NCI-H1436 (cell line): ENCODE data around the gene MON1A.
"Not testable (repeated sequence)": the region's sequence is repeated elsewhere in the genome, so short reads cannot be mapped to it uniquely, and the experiment has no call there.

Experiments
- DNase-seq: peaks from one replicate; lab custom pipeline; 2025; lab: John Stamatoyannopoulos, UW

The MON1A gene, protein sequence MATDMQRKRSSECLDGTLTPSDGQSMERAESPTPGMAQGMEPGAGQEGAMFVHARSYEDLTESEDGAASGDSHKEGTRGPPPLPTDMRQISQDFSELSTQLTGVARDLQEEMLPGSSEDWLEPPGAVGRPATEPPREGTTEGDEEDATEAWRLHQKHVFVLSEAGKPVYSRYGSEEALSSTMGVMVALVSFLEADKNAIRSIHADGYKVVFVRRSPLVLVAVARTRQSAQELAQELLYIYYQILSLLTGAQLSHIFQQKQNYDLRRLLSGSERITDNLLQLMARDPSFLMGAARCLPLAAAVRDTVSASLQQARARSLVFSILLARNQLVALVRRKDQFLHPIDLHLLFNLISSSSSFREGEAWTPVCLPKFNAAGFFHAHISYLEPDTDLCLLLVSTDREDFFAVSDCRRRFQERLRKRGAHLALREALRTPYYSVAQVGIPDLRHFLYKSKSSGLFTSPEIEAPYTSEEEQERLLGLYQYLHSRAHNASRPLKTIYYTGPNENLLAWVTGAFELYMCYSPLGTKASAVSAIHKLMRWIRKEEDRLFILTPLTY

GRCh38 chr3:49929291-49930167, at the start of gene MON1A:
Gene MON1A (minus strand): TSS chr3:49929811. CDS start chr3:49913346, 16,465 bp downstream.
- peak; percentile 30 for DNase-seq

- DNase-seq = no peak
Measured at GRCh38 chr3:49976942-49977341, 47.3 kb upstream of the MON1A start.

DNA sequence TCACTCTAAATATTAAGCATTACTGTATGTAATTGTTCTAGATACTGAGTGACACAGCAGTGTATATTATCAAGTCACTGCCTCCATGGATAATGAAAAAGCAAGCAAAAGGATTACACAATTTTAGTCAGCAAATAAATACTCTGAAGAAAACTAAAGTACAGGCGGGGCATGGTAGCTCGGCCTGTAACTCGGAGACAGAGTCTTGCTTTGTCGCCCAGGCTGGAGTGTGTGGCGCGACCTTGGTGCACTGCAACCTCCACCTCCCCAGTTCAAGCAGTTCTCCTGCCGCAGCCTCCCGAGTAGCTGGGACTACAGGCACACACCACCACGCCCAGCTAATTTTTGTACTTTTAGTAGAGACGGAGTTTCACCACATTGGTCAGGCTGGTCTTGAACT, 43.0 kb upstream of the MON1A start:
- DNase-seq = no peak

- no peak for DNase-seq
Measured at GRCh38 chr3:49968346-49968745, 38.7 kb upstream of the MON1A start.

DNA sequence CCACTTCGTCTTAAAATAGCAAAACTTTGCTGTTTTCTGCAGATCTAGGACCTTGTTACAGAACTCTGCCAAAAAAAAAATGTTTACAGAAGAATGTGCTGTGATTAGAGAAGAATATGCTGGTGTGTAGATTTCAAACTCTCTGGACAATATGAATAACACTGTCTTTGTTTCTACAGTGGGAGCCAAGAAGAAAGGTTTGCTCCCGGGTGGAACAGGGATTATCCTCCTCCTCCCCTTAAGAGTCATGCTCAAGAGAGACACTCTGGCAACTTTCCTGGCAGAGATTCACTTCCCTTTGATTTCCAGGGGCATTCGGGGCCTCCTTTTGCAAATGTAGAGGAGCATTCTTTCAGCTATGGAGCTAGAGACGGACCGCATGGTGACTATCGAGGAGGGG, 37.7 kb upstream of the MON1A start:
- no peak for DNase-seq

DNA sequence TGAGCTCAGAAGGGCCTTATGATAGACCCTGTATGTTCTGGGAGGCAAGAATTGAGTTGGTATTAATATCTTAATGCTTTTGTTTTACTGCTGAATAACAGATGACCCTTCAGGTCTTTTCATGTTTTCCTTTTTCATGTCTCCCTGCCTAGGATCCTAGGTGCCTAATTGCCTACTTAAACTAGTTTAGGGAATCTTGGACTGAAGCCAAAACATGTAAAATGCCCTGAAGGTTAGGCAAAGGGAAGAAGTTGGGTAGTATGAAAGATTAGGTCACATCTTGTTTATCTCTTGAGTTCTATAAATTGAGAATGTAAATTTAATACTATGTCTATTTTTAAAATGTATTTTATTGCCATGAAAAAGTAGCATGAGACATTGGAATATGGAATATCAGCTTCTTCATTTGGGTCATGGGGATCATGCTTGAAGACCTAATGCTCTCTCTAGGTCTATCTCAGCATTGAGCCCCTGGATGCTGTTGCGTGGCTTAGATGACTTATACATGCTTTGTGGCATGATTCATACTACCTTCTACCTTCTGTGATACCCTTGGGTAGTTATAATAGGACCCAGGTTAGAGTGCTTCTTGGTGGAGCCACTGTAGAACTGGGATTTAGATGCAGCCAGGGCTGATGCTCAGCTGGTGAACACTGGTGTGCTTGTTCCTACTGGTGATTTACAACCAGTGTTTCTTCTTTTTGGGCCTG, 36.8 kb upstream of the MON1A start:
- no peak for DNase-seq

DNA sequence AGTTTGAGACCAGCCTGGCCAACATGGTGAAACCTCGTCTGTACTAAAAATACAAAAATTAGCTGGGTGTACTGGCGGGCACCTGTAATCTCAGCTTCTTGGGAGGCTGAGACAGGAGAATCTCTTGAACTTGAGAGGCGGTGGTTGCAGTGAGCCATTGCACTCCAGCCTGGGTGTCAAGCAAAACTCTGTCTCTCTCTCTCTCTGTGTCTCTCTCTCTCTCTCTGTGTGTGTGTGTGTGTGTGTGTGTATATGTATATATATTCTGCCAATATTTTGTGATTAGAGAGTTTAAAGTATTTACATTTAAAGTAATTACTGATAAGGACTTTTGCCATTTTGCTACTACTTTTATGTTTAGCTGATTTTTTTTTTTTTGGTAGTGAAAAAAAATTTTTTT, 26.0 kb upstream of the MON1A start:
- DNase-seq = no peak

DNA sequence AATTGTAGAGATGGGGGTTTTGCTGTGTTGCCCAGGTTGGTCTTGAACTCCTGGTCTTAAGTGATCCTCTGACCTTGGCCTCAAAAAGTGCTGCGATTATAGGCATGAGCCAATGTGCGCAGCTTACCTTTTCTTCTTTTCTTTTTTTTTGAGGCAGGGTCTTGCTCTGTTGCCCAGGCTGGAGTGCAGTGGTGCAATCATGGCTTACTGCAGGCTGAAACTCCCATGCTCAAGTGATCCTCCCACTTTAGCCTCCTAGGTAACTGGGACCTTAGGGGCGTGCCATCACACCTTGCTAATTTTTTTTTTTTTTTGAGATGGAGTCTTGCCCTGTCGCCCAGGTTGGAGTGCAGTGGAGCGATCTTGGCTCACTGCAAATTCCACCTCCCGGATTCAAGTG, 23.3 kb upstream of the MON1A start:
- no peak for DNase-seq

GRCh38 chr3:49942651-49943050, 13.0 kb upstream of the MON1A start:
- DNase-seq = no peak

DNA sequence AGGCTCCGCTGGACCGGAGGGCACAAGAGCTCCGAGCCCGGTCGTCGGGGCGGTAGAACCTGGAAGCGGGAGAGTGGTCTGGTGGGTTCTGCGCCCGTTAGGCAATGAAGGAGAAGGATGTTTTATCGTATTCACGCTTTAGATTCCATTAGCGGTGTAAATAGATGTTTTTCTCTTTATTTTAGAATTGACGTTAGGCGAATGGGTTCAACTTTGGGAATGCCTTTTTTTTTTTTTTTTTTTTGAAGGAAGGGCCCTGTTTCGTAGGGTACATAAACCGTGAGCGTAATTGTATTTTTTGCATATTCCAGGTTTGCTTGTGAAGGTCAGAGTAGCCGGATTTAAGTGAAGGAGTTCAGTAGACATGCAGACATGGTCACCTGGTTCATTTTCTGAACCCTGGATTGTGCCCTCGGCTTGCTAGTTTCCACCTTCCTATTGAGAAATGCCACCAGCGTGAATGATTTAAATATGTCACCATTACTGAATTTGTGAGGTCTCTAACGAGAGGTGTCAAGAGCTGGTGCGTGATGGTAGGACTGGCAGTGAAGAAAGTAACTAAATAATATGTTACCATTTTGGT, 11.1 kb upstream of the MON1A start:
- no peak for DNase-seq

GRCh38 chr3:49939858-49940666, 10.5 kb upstream of the MON1A start, which contains the start of gene RBM6:
Gene RBM6 (plus strand): TSS chr3:49940150. CDS start chr3:49962642, 22,492 bp downstream.
- DNase-seq = peak; percentile 91

DNA sequence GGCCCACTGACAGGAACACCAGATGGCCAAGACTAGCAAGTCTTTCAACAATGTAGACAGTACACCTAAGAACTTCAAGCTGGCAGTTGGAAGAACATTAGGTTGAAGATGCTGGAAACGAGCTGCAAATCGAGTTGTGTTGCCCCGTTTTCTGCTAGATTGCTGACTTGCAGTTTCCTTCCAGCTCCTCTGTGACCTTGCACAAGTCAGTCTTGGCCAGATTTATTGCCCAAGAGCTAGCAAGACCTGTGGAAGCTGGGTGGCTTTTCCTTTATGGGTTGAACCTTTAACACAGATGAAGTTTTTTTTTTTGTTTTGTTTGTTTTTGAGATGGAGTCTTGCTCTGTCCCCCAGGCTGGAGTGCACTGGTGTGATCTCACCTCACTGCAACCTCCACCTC, 7.5 kb upstream of the MON1A start:
- DNase-seq = no peak

DNA sequence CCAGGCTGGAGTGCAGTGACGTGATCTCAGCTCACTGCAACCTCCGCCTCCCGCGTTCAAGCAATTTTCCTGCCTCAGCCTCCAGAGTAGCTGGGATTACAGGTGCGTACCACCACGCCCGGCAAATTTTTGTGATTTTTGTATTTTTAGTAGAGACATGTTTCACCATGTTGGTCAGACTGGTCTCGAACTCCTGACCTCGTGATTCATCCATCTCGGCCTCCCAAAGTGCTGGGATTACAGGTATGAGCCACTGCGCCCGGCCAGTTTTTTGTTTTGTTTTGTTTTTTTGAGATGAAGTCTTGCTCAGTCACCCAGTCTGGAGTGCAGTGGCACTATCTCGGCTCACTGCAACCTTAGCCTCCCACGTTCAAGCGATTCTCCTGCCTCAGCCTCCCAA, 2.7 kb upstream of the MON1A start:
- DNase-seq = not testable (repeated sequence)

DNA sequence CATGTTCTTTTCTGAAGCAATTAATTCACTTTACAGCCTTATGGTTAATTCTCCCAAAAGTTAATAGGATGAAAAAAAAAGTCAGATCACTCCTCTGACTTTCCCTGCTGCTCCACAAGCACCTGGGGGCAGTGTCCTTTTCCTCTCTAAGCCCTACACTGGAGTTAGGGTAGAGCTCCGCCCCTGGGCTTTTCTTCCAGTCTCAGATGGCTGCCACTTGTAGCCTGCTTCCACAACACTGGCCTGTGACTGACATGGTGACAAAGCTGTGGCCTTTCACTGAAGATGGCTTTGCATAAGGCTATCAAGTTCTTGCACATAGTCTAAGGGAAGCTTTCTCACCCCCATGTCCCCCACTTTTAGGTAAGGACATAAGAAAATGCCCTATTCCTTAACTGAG, 1.3 kb upstream of the MON1A start:
- DNase-seq = peak; percentile 5

DNA sequence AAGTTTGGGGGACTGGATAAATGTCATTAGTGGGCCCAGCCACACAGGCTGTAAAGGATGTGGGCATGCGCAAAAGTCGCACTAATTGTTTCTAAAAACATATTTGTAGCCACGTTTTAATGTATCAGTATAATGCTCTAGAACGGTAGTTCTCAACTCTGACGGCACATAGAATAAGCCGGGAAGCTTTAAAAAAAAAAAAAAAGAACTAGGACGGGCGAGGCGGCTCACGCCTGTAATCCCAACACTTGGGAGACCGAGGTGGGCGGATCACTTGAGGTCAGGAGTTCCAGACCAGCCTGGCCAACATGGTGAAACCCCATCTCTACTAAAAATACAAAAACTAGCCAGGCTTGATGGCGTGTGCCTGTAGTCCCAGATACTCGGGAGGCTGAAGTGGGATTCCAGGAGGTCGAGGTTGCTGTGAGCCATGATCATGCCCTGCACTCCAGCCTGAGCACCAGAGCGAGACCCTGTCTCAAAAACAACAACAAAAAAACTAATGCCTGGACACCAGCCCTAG, 618 bp upstream of the MON1A start:
- no peak for DNase-seq

DNA sequence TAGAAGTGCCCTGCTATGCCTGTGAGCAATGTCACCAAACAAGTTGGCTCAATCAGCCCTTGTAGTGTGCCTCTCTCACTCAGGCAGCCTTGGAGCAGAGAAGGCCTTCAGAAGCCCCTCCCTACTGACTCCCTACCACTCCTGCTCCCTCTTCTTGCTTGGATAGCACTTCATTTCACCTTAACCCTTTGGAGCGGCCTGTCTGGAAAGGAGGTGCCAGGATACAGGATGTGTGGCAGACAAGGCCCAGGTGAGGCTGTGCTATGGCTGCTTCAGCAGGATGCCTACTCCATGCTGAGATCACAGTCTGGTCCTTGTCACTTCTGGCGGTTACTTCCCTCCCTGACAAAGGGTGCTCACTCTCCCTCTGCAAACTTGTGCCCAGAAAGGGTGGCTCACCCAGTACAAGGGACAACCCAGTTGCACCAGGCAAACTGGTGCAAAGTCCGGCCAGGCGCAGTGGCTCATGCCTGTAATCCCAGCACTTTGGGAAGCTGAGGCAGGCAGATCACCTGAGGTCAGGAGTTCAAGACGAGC, 1.1 kb downstream of the MON1A start:
- no peak for DNase-seq

GRCh38 chr3:49927798-49928197, 1.8 kb downstream of the MON1A start:
- no peak for DNase-seq

DNA sequence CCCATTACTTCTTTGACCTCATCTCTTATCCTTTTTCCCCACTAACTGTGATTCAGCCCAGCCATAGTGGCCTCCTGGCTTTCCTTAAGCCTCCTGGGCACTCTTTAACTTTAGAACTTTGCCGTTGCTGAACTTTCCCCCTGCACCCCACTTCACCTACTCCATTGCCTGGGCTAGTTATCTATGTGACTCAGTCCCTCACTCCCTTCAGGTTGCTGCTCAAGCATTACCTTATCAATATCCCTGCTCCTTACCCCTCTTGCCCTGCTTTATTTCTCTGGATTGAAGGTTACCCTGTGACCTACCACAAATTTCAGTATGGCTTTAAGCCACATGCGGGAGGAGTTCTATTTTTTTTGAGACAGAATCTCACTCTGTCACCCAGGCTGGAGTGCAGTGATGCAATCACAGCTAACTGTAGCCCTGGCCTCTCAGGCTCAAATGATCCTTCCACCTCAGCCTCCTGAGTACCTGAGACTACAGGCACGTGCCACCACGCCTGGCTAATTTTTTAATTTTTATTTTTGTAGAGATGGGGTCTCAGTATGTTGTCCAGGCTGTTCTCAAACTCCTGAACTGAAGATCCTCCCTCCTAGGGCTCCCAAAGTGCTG, 3.4 kb downstream of the MON1A start:
- no peak for DNase-seq

- no peak for DNase-seq
Measured at GRCh38 chr3:49925485-49925884, 4.1 kb downstream of the MON1A start.

DNA sequence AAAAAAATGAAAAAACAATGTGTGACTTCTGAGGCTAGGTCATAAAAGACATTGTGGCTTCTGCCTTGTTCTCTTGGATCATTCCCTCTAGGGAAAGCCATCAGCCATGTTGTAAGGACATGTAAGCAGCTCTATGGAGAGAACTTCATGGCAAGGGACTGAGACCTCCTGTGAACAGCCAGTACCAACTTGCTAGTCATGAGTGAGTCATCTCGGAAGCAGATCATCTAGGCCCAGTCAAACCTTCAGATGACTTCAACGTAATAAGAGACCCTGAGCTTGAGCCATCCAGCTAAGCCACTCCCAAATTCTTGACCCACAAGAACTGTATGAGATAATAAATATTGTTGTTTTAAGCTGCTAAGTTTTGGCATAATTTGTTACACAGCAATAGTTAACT, 4.9 kb downstream of the MON1A start:
- DNase-seq = no peak
